ENCODE results near the gene SEPTIN8.

SEPTIN8 gene

DNA sequence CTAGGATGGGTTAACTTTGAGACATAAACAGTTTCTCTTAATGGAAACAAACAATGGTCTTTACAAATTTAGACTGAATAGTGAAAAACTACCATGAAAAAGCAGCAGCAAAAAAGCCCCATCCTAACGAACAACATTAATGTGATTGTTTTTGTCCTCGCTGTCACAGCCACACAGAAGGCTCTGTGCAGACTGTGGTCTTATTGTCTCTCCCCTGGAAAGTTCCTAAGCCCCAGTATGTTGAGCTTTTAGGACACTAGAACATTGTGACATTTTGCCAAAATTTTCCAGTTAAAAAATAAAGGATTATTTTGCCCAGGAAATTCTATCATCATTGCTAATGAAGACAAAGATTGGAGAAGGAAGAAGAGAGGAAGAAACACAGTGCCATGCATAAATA lies 23.5 kb upstream of the SEPTIN8 start:
- TF ChIP-seq, protein P1, sequence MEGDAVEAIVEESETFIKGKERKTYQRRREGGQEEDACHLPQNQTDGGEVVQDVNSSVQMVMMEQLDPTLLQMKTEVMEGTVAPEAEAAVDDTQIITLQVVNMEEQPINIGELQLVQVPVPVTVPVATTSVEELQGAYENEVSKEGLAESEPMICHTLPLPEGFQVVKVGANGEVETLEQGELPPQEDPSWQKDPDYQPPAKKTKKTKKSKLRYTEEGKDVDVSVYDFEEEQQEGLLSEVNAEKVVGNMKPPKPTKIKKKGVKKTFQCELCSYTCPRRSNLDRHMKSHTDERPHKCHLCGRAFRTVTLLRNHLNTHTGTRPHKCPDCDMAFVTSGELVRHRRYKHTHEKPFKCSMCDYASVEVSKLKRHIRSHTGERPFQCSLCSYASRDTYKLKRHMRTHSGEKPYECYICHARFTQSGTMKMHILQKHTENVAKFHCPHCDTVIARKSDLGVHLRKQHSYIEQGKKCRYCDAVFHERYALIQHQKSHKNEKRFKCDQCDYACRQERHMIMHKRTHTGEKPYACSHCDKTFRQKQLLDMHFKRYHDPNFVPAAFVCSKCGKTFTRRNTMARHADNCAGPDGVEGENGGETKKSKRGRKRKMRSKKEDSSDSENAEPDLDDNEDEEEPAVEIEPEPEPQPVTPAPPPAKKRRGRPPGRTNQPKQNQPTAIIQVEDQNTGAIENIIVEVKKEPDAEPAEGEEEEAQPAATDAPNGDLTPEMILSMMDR (IDR thresholded peaks at IDR 0.05; ENCODE audit: borderline replicate concordance, insufficient read depth, low read depth, low read length): no peak
- no peak overlapping the region for H3K4me3 ChIP-seq (ENCODE audit: low read depth, low read length)

- no peak overlapping the region for H3K4me3 ChIP-seq (ENCODE audit: low read depth, low read length)
- TF ChIP-seq, protein P1 (IDR thresholded peaks at IDR 0.05; ENCODE audit: borderline replicate concordance, insufficient read depth, low read depth, low read length): no peak
These were observed 22.4 kb upstream of the SEPTIN8 start for GRCh38 chr5:132799392-132799791.

- no peak overlapping the region for H3K4me3 ChIP-seq (ENCODE audit: low read depth, low read length)
- TF ChIP-seq, protein P1 (IDR thresholded peaks at IDR 0.05; ENCODE audit: borderline replicate concordance, insufficient read depth, low read depth, low read length): no peak
These were observed 20.6 kb upstream of the SEPTIN8 start for GRCh38 chr5:132797651-132798050.

DNA sequence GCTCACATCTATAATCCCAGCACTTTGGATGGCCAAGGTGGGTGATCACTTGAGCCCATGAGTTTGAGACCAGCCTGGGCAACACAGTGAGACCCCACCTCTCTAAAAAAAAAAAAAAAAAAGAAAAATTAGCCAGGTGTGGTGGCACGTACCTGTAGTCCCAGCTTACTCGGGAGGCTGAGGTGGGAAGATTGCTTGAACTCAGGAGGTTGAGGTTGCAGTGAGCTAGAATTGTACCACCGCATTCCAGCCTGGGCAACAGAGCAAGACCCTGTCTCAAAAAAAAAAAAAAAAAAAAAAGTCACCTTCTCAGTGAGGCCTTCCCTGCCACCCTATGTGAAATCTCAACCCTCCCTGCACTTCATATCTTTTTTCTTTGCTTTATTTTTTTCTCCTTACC lies 14.0 kb upstream of the SEPTIN8 start:
- H3K4me3 ChIP-seq (ENCODE audit: low read depth, low read length): no peak overlapping the region
- TF ChIP-seq, protein P1 (IDR thresholded peaks at IDR 0.05; ENCODE audit: borderline replicate concordance, insufficient read depth, low read depth, low read length): no peak

GRCh38 chr5:132790201-132790865 lies 13.3 kb upstream of the SEPTIN8 start:
- TF ChIP-seq, protein P1 (IDR thresholded peaks at IDR 0.05; ENCODE audit: borderline replicate concordance, insufficient read depth, low read depth, low read length): no peak
- H3K4me3 ChIP-seq (ENCODE audit: low read depth, low read length): no peak overlapping the region

GRCh38 chr5:132788990-132789886 lies 12.2 kb upstream of the SEPTIN8 start:
- no peak overlapping the region for H3K4me3 ChIP-seq (ENCODE audit: low read depth, low read length)
- TF ChIP-seq, protein P1 (IDR thresholded peaks at IDR 0.05; ENCODE audit: borderline replicate concordance, insufficient read depth, low read depth, low read length): no peak
